ENCODE data around the gene TSNAX. TPM values are rescaled to one million over a fixed set of nuclear protein-coding genes. Genes with fewer than 3 reads are reported as not detected.

TSNAX gene
- total RNA-seq, 1 experiment from 2014 or later, result 47.1 TPM

- no peaks in the 10 kb centered on the region for H3K36me3 ChIP-seq (ENCODE audit: control insufficient read depth in 1 of 2, insufficient read depth in 2 of 2, low read length in 2 of 2)
- RAD21 ChIA-PET (ENCODE audit: low non-redundant PET in 1 of 2, low total read pairs in 2 of 2, uncharacterized antibody in 2 of 2, unreplicated experiment in 2 of 2), result no interaction called here
- peaks cover 0 to 56% of the 10 kb centered on the region in 2 experiments; a peak in 2 of 4 replicates for H3K4me1 ChIP-seq (ENCODE audit: control insufficient read depth in 1 of 2, insufficient read depth in 2 of 2, low read length in 2 of 2)
- no peak overlapping the region for H3K27ac ChIP-seq (ENCODE audit: low read depth, low read length)
- H3K27me3 ChIP-seq (ENCODE audit: insufficient read depth, low read length), result no peaks in the 10 kb centered on the region
- intact Hi-C loops (cut with micrococcal nuclease), result no loop called here
- no peak overlapping the region for H3K9ac ChIP-seq (ENCODE audit: low read length)
- DNase-seq (ENCODE audit: low read depth, low spot score) (no peak), ATAC-seq (no peak)
- no peaks in the 10 kb centered on the region for H3K79me2 ChIP-seq (ENCODE audit: insufficient read depth, low read length)
- H4K20me1 ChIP-seq (ENCODE audit: insufficient read depth), result no peaks in the 10 kb centered on the region
- no peaks in the 10 kb centered on the region for H3K9me3 ChIP-seq (ENCODE audit: control insufficient read depth in 1 of 2, insufficient read depth in 1 of 2, low read depth in 1 of 2, low read length in 2 of 2)
- TF ChIP-seq FOSL1 (IDR thresholded peaks at IDR 0.05; ENCODE audit: low read depth), result no peak
- no peak for TF ChIP-seq ZNF274 (IDR thresholded peaks at IDR 0.05; ENCODE audit: low read depth, low read length)
- no peak for TF ChIP-seq EGR1 (IDR thresholded peaks at IDR 0.05; ENCODE audit: low read depth)
- TF ChIP-seq JUND (IDR thresholded peaks at IDR 0.05), result no peak
- TF ChIP-seq CBX3 (IDR thresholded peaks at IDR 0.05; ENCODE audit: low read depth), result no peak
- TF ChIP-seq ELF1 (IDR thresholded peaks at IDR 0.05; ENCODE audit: borderline replicate concordance, low read depth), result no peak
- no peak for TF ChIP-seq ZFX (IDR thresholded peaks at IDR 0.05)
- TF ChIP-seq CTCF (IDR thresholded peaks at IDR 0.05 in 2 of 3, conservative IDR thresholded peaks at IDR 0.05 in 1 of 3; ENCODE audit: borderline replicate concordance in 1 of 3, insufficient read depth in 1 of 3, low read depth in 2 of 3, low read length in 2 of 3), result no peak
- TF ChIP-seq POLR2A (IDR thresholded peaks at IDR 0.05; ENCODE audit: borderline replicate concordance, extremely low read depth, insufficient read depth, insufficient read length), result no peak
- TF ChIP-seq REST (IDR thresholded peaks at IDR 0.05; ENCODE audit: low read depth), result no peak
- TF ChIP-seq SP1 (IDR thresholded peaks at IDR 0.05; ENCODE audit: low read depth), result no peak
- no peak for TF ChIP-seq EZH2 (IDR thresholded peaks at IDR 0.05)
- no peak for TF ChIP-seq SIN3A (IDR thresholded peaks at IDR 0.05; ENCODE audit: low read depth)
- no peak for TF ChIP-seq EZH2phosphoT487 (IDR thresholded peaks at IDR 0.05; ENCODE audit: borderline replicate concordance)
- no peak for TF ChIP-seq CEBPB (IDR thresholded peaks at IDR 0.05; ENCODE audit: low read depth)
- TF ChIP-seq TCF7L2 (IDR thresholded peaks at IDR 0.05; ENCODE audit: borderline replicate concordance, extremely low read depth, insufficient read depth, insufficient read length), result no peak
- peak overlapping the region; percentile 65 for H2AFZ ChIP-seq (ENCODE audit: low read depth, low read length, poor library complexity, severe bottlenecking)
- CTCF ChIA-PET, result no interaction called here
- POLR2A ChIA-PET, result no interaction called here
- no TSS peak for BruUV-seq (replicated peaks)
- H3K4me3 ChIP-seq (replicated peaks in 1 of 2; ENCODE audit: low read depth in 1 of 2, low read length in 2 of 2), result no peak overlapping the region
- no peaks in the 10 kb centered on the region for H3K9me2 ChIP-seq (ENCODE audit: insufficient read depth)
- H3K4me2 ChIP-seq (ENCODE audit: low read length), result peak overlapping the region; percentile 55
These were observed 19.5 kb upstream of the TSNAX start for GRCh38 chr1:231508941-231509340.
